GM21786 (cell line): ENCODE results near the gene CRYGN.
A peak's percentile ranks its signal among the peaks of the same experiment; 100 is the strongest.

Experiments
- ATAC-seq: cut with Tn5 transposase; IDR thresholded peaks from one replicate; pipeline ENCODE4 v1.9.1; 2021; ENCODE audit not compliant: unreplicated experiment

CRYGN gene

GRCh38 chr7:151440799-151441445 is 981 bp upstream of the CRYGN start:
- no peak for ATAC-seq

- no peak for ATAC-seq
Measured at GRCh38 chr7:151438864-151439601, 908 bp downstream of the CRYGN start.

- no peak for ATAC-seq
Measured at GRCh38 chr7:151437866-151438516, 1.9 kb downstream of the CRYGN start.

GRCh38 chr7:151437159-151437553 is 2.8 kb downstream of the CRYGN start:
- no peak for ATAC-seq

- ATAC-seq, result no peak
Measured at GRCh38 chr7:151436446-151437158, 3.3 kb downstream of the CRYGN start.

- ATAC-seq, result no peak
Measured at GRCh38 chr7:151435971-151436370, 4.0 kb downstream of the CRYGN start.

- ATAC-seq, result no peak
Measured at GRCh38 chr7:151435103-151435916, 4.6 kb downstream of the CRYGN start.

GRCh38 chr7:151434549-151434948 is 5.4 kb downstream of the CRYGN start:
- ATAC-seq, result no peak

GRCh38 chr7:151433721-151434400 is 6.1 kb downstream of the CRYGN start:
- no peak for ATAC-seq

- ATAC-seq, result peak; percentile 58
Measured at GRCh38 chr7:151432658-151433521, 7.1 kb downstream of the CRYGN start.

- ATAC-seq, result no peak
Measured at GRCh38 chr7:151431768-151432311, 8.1 kb downstream of the CRYGN start.

GRCh38 chr7:151431281-151431767 is 8.6 kb downstream of the CRYGN start:
- ATAC-seq, result no peak

- no peak for ATAC-seq
Measured at GRCh38 chr7:151430391-151431205, 9.3 kb downstream of the CRYGN start.

- no peak for ATAC-seq
Measured at GRCh38 chr7:151429560-151430331, 10.2 kb downstream of the CRYGN start.

GRCh38 chr7:151429237-151429559 is 10.7 kb downstream of the CRYGN start:
- no peak for ATAC-seq

- no peak for ATAC-seq
Measured at GRCh38 chr7:151428378-151429236, 11.3 kb downstream of the CRYGN start.
